CD14-positive monocyte (primary cell): Measurements from ENCODE around the gene SNX22. TPM values are rescaled to one million over a fixed set of nuclear protein-coding genes. Genes with fewer than 3 reads are reported as not detected.
A peak's percentile ranks its signal among the peaks of the same experiment; 100 is the strongest.

Experiments used
- DNase-seq, 3 donors: peaks; one replicate each; pipeline ENCODE4 v3.0.0-alpha.2; 2011 to 2022
- H2AFZ ChIP-seq: 2 replicates; pipeline ENCODE4 v1.6.0; 2012; ENCODE audit warnings: mild to moderate bottlenecking, low read depth, low read length, inconsistent platforms; ENCODE audit not compliant: insufficient read depth, poor library complexity, severe bottlenecking
- H3K27ac ChIP-seq, 2 donors: 1 replicate in 1 of 2; 2 replicates in 1 of 2; pipeline ENCODE4 v1.5.1; 2012 to 2013; ENCODE audit warnings: low read length in 2 of 2, control low read depth in 1 of 2, inconsistent platforms in 1 of 2, low read depth in 1 of 2, mild to moderate bottlenecking in 1 of 2
- H3K27me3 ChIP-seq, 2 donors: one replicate each; pipeline versions ENCODE4 v1.6.0 to v1.6.1; 2011 to 2013; ENCODE audit warnings: low read length in 2 of 2; ENCODE audit not compliant: control insufficient read depth in 2 of 2, insufficient read depth in 2 of 2
- H3K36me3 ChIP-seq, 2 donors: replicated peaks in 1 of 2; 1 replicate in 1 of 2; 2 replicates in 1 of 2; pipeline versions ENCODE4 v1.5.1 to v1.6.1; 2012 to 2013; ENCODE audit warnings: low read length in 2 of 2, control low read depth in 1 of 2, inconsistent platforms in 1 of 2, mild to moderate bottlenecking in 1 of 2; ENCODE audit not compliant: insufficient read depth in 2 of 2, control insufficient read depth in 1 of 2
- H3K4me1 ChIP-seq, 2 donors: 1 replicate in 1 of 2; 2 replicates in 1 of 2; pipeline versions ENCODE4 v1.5.1 to v1.6.1; 2012 to 2013; ENCODE audit warnings: low read length in 2 of 2, control low read depth in 1 of 2, inconsistent platforms in 1 of 2, mild to moderate bottlenecking in 1 of 2, moderate library complexity in 1 of 2; ENCODE audit not compliant: insufficient read depth in 2 of 2, control insufficient read depth in 1 of 2
- H3K4me2 ChIP-seq: replicated peaks from 2 replicates; pipeline ENCODE3; 2012; ENCODE audit warnings: low read length, moderate library complexity, mild to moderate bottlenecking; ENCODE audit not compliant: poor library complexity, severe bottlenecking; ENCODE audit errors: extremely low read depth
- H3K4me3 ChIP-seq, 3 experiments: fragments of 200-600 bp in 1 of 3; sonication (generic) in 1 of 3; replicated peaks in 1 of 3; 1 replicate in 2 of 3; 2 replicates in 1 of 3; pipeline ENCODE4 v1.5.1; 2011 to 2013; ENCODE audit warnings: low read length in 3 of 3, mild to moderate bottlenecking in 3 of 3, control low read depth in 2 of 3, low read depth in 2 of 3, inconsistent platforms in 1 of 3, moderate library complexity in 1 of 3
- H3K79me2 ChIP-seq: 2 replicates; pipeline ENCODE4 v1.6.0; 2012; ENCODE audit warnings: mild to moderate bottlenecking, control low read depth, inconsistent platforms, low read length, moderate library complexity; ENCODE audit not compliant: insufficient read depth
- H3K9ac ChIP-seq: 2 replicates; pipeline ENCODE4 v1.6.0; 2017; ENCODE audit warnings: low read length, mild to moderate bottlenecking; ENCODE audit not compliant: insufficient read depth, poor library complexity, severe bottlenecking
- H3K9me3 ChIP-seq, 2 donors: replicated peaks in 1 of 2; 1 replicate in 1 of 2; 2 replicates in 1 of 2; pipeline versions ENCODE4 v1.5.1 to v1.6.1; 2012 to 2013; ENCODE audit warnings: low read length in 2 of 2, control low read depth in 1 of 2; ENCODE audit not compliant: control insufficient read depth in 1 of 2, insufficient read depth in 1 of 2
- H4K20me1 ChIP-seq: 2 replicates; pipeline ENCODE4 v1.6.0; 2012; ENCODE audit warnings: mild to moderate bottlenecking, low read length, control low read depth, moderate library complexity; ENCODE audit not compliant: insufficient read depth
- H3K27ac Mint-ChIP-seq, 7 donors: one replicate each; pipeline ENCODE4 v1.8.0; 2020; ENCODE audit warnings: mild to moderate bottlenecking in 7 of 7, mixed read lengths in 7 of 7, moderate library complexity in 6 of 7, inconsistent platforms in 2 of 7
- H3K27me3 Mint-ChIP-seq, 3 donors: one replicate each; pipeline ENCODE4 v1.8.0; 2021 to 2022; ENCODE audit warnings: low read depth in 3 of 3, mild to moderate bottlenecking in 3 of 3, mixed read lengths in 3 of 3, moderate library complexity in 3 of 3, inconsistent platforms in 1 of 3
- H3K36me3 Mint-ChIP-seq, 2 donors: one replicate each; pipeline ENCODE4 v1.8.0; 2020; ENCODE audit warnings: mixed read lengths in 2 of 2, inconsistent platforms in 1 of 2, mild to moderate bottlenecking in 1 of 2
- H3K4me1 Mint-ChIP-seq: one replicate; pipeline ENCODE4 v1.8.0; 2020; ENCODE audit warnings: mild to moderate bottlenecking, mixed read lengths
- H3K4me3 Mint-ChIP-seq, 2 donors: one replicate each; pipeline ENCODE4 v1.8.0; 2020; ENCODE audit warnings: mild to moderate bottlenecking in 2 of 2, mixed read lengths in 2 of 2, moderate library complexity in 1 of 2
- H3K9me3 Mint-ChIP-seq, 7 donors: one replicate each; pipeline ENCODE4 v1.8.0; 2020 to 2022; ENCODE audit warnings: mixed read lengths in 7 of 7, mild to moderate bottlenecking in 6 of 7, moderate library complexity in 6 of 7, inconsistent platforms in 2 of 7
- WGBS: methylation state at CpG from one replicate; pipeline ENCODE4 v1.1.5; 2013; ENCODE audit warnings: missing lambda C conversion rate; ENCODE audit not compliant: insufficient coverage; 5-methylcytosine and 5-hydroxymethylcytosine counted together
- intact Hi-C, 2 donors: fragments of 100-400 bp; cut with micrococcal nuclease; formaldehyde crosslinking; loops; one replicate each; pipeline versions ENCODE4 v1.15.0 to v1.15.1; 2023
- polyA plus RNA-seq, 3 donors: library from polyadenylated mRNA; depleted of rRNA in 1 of 3; unstranded in 2 of 3; stranded (reverse) in 1 of 3; fragments of 300-500 nt in 2 of 3; fragments of >200 nt in 1 of 3; fragmentation: Illumina TruSeq in 2 of 3; gene quantifications; 1 replicate in 2 of 3; 2 replicates in 1 of 3; pipeline ENCODE4 v1.2.3, GENCODE V29; 2012 to 2021
- TF ChIP-seq, protein P1 (sequence below): fragments of 200-600 bp; IDR thresholded peaks from one replicate; pipeline ENCODE4 v1.8.0; 2022; ENCODE audit warnings: antibody characterized with exemption, mild to moderate bottlenecking

The SNX22 gene
- polyA plus RNA-seq, 3 donors = 0.19 to 1.2 (median 0.80) TPM

DNA sequence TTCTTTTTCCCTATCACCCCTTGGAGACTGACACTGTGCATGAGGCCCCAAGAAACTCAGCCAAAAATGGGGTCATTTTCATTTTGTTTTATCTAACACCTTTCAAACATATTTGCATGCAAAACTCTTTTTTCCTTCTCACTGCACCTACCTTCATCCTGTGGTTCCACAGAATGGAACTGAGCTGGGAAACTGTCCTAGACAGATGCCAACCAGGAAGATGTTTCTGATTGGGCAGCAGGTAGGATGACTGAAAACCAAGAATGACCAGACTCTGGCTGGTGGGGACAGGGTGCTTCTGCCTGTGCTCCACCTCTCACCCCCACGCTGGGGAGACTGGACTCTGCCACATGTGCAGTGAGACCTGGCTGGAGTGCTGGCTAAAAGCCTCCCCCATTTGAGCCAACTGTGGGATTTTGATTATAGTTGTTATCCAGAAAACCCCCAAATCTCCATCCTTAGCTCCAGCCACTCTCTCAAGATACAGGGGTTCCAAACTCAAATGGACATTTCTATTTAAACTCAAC is 6.1 kb downstream of the SNX22 start:
- peaks cover 0 to 3% (median 0%) of the 10 kb centered on the region in 7 donors for H3K9me3 Mint-ChIP-seq
- Histone ChIP-seq H3K4me3 (no peak overlapping the region), H3K4me1 (peaks cover 21 to 28% of the 10 kb centered on the region in 2 donors), H3K27me3 (peaks cover 4 to 8% of the 10 kb centered on the region in 2 donors), H3K27ac (no peak overlapping the region), H3K79me2 (peaks cover 48% of the 10 kb centered on the region), H2AFZ (no peak overlapping the region), H3K9me3 (no peaks in the 10 kb centered on the region), H4K20me1 (peaks cover 89% of the 10 kb centered on the region), H3K4me2 (no peak overlapping the region), H3K36me3 (peaks cover 64 to 65% of the 10 kb centered on the region in 2 donors), H3K9ac (no peak overlapping the region)
- intact Hi-C loops = no loop called here
- peak overlapping the region in 2 of 7 donors; percentile 12 to 53 for H3K27ac Mint-ChIP-seq
- no peak for DNase-seq
- H3K27me3 Mint-ChIP-seq = peaks cover 9% of the 10 kb centered on the region in 3 donors
- no CpG with 5 or more reads among the region's 1 CpG for WGBS
- TF ChIP-seq, protein P1, sequence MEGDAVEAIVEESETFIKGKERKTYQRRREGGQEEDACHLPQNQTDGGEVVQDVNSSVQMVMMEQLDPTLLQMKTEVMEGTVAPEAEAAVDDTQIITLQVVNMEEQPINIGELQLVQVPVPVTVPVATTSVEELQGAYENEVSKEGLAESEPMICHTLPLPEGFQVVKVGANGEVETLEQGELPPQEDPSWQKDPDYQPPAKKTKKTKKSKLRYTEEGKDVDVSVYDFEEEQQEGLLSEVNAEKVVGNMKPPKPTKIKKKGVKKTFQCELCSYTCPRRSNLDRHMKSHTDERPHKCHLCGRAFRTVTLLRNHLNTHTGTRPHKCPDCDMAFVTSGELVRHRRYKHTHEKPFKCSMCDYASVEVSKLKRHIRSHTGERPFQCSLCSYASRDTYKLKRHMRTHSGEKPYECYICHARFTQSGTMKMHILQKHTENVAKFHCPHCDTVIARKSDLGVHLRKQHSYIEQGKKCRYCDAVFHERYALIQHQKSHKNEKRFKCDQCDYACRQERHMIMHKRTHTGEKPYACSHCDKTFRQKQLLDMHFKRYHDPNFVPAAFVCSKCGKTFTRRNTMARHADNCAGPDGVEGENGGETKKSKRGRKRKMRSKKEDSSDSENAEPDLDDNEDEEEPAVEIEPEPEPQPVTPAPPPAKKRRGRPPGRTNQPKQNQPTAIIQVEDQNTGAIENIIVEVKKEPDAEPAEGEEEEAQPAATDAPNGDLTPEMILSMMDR = no peak
- peaks cover 31% of the 10 kb centered on the region for H3K4me1 Mint-ChIP-seq
- no peak overlapping the region for H3K4me3 Mint-ChIP-seq
- peaks cover 58 to 71% of the 10 kb centered on the region in 2 donors for H3K36me3 Mint-ChIP-seq

GRCh38 chr15:64158363-64159134 is 7.0 kb downstream of the SNX22 start:
- Histone ChIP-seq H3K4me1 (peaks cover 12 to 20% of the 10 kb centered on the region in 2 donors), H2AFZ (no peak overlapping the region), H4K20me1 (peaks cover 80% of the 10 kb centered on the region), H3K9me3 (no peaks in the 10 kb centered on the region), H3K9ac (no peak overlapping the region), H3K27me3 (no peaks in the 10 kb centered on the region), H3K4me3 (no peak overlapping the region), H3K79me2 (peaks cover 49% of the 10 kb centered on the region), H3K36me3 (peaks cover 64 to 65% of the 10 kb centered on the region in 2 donors), H3K27ac (peak overlapping the region in 1 of 2 donors; percentile 36), H3K4me2 (no peak overlapping the region)
- H3K4me1 Mint-ChIP-seq = peaks cover 24% of the 10 kb centered on the region
- DNase-seq = no peak
- peak overlapping the region in 5 of 7 donors; percentile 34 to 71 (median 41) for H3K27ac Mint-ChIP-seq
- no peaks in the 10 kb centered on the region for H3K9me3 Mint-ChIP-seq
- no peak overlapping the region for H3K4me3 Mint-ChIP-seq
- H3K27me3 Mint-ChIP-seq = peaks cover 0 to under 1% (median under 1%) of the 10 kb centered on the region in 3 donors
- H3K36me3 Mint-ChIP-seq = peaks cover 58 to 71% of the 10 kb centered on the region in 2 donors
- TF ChIP-seq, protein P1 = no peak
- intact Hi-C loops = no loop called here
- WGBS = 97% methylated on average over 10 of the region's 11 CpGs
